ENCODE measurements around the gene PKNOX1. TPM values are rescaled to one million over a fixed set of nuclear protein-coding genes. Genes with fewer than 3 reads are reported as not detected.

Gene PKNOX1
- polyA plus RNA-seq, 2 donors: 6.0 to 7.1 TPM

Other genes with a start within 250 kb of the PKNOX1 start
- gene WDR4, start 95.0 kb upstream of the PKNOX1 start, polyA plus RNA-seq: 10 to 100 TPM; 10.4 to 13.1 TPM
- gene NDUFV3, start 81.3 kb upstream of the PKNOX1 start, polyA plus RNA-seq: 10 to 100 TPM; 14.9 to 17.5 TPM
- under 1 TPM in 1 of 2 donors, not detected in 1; 0.01 TPM for gene ERVH48-1, start 48.9 kb upstream of the PKNOX1 start, polyA plus RNA-seq
- gene CBS, start 101.3 kb downstream of the PKNOX1 start, polyA plus RNA-seq: 1 to 10 TPM in 1 of 2 donors, under 1 TPM in 1; 0.92 to 2.2 TPM
- 10 to 100 TPM; 41.5 to 66.1 TPM for gene U2AF1, start 133.0 kb downstream of the PKNOX1 start, polyA plus RNA-seq
- not detected for gene CRYAA, start 194.4 kb downstream of the PKNOX1 start, polyA plus RNA-seq

Measured in esophagus (tissue), 2 donors.